Measurements from ENCODE around the gene GIPR.

Gene GIPR

DNA sequence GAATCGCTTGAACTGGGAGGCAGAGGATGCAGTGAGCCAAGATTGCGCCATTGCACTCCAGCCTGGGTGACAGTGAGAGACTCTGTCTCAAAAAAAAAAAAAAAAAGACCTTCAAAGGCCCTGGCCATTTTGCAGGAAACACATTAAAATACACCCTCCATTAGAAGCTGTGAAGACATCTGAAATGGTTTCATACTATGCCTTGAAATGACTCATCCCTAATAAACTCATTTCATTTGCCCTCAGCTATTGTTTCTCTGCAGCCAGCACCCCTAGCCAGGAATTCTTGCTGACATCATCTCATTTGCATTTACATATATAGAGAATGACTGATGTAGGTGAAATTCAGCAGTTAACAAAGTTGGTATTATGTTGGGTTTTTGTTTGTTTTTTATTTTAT is 37.6 kb upstream of the GIPR start (continued):
- TF ChIP-seq ZSCAN4 (tag by site-specific recombination; IDR thresholded peaks at IDR 0.05), result no peak
- no peak for TF ChIP-seq ZNF202 (tag by site-specific recombination; IDR thresholded peaks at IDR 0.05; ENCODE audit: borderline replicate concordance)
- TF ChIP-seq ZNF791 (tag by site-specific recombination; IDR thresholded peaks at IDR 0.05), result no peak
- no peak for TF ChIP-seq ZNF645 (tag by site-specific recombination; IDR thresholded peaks at IDR 0.05)
- TF ChIP-seq ZNF571 (tag by site-specific recombination; IDR thresholded peaks at IDR 0.05), result no peak
- no peak for TF ChIP-seq BCL11B (tag by site-specific recombination; IDR thresholded peaks at IDR 0.05; ENCODE audit: low read depth)
- TF ChIP-seq ZNF2 (tag by site-specific recombination; IDR thresholded peaks at IDR 0.05), result 0 out of 2 replicates have a peak, but pooled peaks have one; percentile 23
- TF ChIP-seq ZNF654 (tag by site-specific recombination; IDR thresholded peaks at IDR 0.05; ENCODE audit: low read depth), result no peak
- no peak for TF ChIP-seq ZNF549 (tag by site-specific recombination; IDR thresholded peaks at IDR 0.05)
- TF ChIP-seq YY1 (tag by site-specific recombination; IDR thresholded peaks at IDR 0.05), result no peak
- no peak for TF ChIP-seq ZNF169 (tag by site-specific recombination; IDR thresholded peaks at IDR 0.05)
- TF ChIP-seq, protein P1, sequence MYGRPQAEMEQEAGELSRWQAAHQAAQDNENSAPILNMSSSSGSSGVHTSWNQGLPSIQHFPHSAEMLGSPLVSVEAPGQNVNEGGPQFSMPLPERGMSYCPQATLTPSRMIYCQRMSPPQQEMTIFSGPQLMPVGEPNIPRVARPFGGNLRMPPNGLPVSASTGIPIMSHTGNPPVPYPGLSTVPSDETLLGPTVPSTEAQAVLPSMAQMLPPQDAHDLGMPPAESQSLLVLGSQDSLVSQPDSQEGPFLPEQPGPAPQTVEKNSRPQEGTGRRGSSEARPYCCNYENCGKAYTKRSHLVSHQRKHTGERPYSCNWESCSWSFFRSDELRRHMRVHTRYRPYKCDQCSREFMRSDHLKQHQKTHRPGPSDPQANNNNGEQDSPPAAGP (tag by site-specific recombination; IDR thresholded peaks at IDR 0.05), result no peak
- no peak for TF ChIP-seq ZFP37 (tag by site-specific recombination; IDR thresholded peaks at IDR 0.05)
- no peak for TF ChIP-seq ZNF311 (tag by site-specific recombination; IDR thresholded peaks at IDR 0.05; ENCODE audit: borderline replicate concordance)
- no peak for TF ChIP-seq ZNF596 (tag by site-specific recombination; IDR thresholded peaks at IDR 0.05)
- TF ChIP-seq ZNF23 (tag by site-specific recombination; IDR thresholded peaks at IDR 0.05; ENCODE audit: borderline replicate concordance), result no peak
- no peak for TF ChIP-seq ZNF341 (tag by site-specific recombination; IDR thresholded peaks at IDR 0.05; ENCODE audit: low read depth)
- no peak for TF ChIP-seq ZNF514 (tag by site-specific recombination; IDR thresholded peaks at IDR 0.05)
- no peak for TF ChIP-seq GLIS2 (tag by site-specific recombination; IDR thresholded peaks at IDR 0.05)
- TF ChIP-seq, protein P2, sequence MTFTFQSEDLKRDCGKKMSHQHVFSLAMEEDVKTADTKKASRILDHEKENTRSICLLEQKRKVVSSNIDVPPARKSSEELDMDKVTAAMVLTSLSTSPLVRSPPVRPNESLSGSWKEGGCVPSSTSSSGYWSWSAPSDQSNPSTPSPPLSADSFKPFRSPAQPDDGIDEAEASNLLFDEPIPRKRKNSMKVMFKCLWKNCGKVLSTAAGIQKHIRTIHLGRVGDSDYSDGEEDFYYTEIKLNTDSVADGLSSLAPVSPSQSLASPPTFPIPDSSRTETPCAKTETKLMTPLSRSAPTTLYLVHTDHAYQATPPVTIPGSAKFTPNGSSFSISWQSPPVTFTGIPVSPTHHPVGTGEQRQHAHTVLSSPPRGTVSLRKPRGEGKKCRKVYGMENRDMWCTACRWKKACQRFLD (tag by site-specific recombination; IDR thresholded peaks at IDR 0.05), result no peak
- no peak for TF ChIP-seq ZNF16 (tag by site-specific recombination; IDR thresholded peaks at IDR 0.05; ENCODE audit: low read depth)
- TF ChIP-seq ZNF529 (tag by site-specific recombination; IDR thresholded peaks at IDR 0.05; ENCODE audit: insufficient replicate concordance), result no peak
- no peak for TF ChIP-seq ZNF174 (tag by site-specific recombination; IDR thresholded peaks at IDR 0.05)
- peak; percentile 52; the same call in 1 of the 2 replicates for TF ChIP-seq BCL11A (tag by site-specific recombination; IDR thresholded peaks at IDR 0.05; ENCODE audit: low read depth)
- no peak for TF ChIP-seq SALL2 (tag by site-specific recombination; IDR thresholded peaks at IDR 0.05; ENCODE audit: borderline replicate concordance)
- TF ChIP-seq ZNF768 (tag by site-specific recombination; IDR thresholded peaks at IDR 0.05), result no peak
- no peak for TF ChIP-seq ZBTB7A (tag by site-specific recombination; IDR thresholded peaks at IDR 0.05; ENCODE audit: low read depth)
- no peak for TF ChIP-seq RBAK (tag by site-specific recombination; IDR thresholded peaks at IDR 0.05)
- TF ChIP-seq ZSCAN30 (tag by site-specific recombination; IDR thresholded peaks at IDR 0.05), result peak; percentile 38; the same call in 1 of the 2 replicates
- TF ChIP-seq HOXA7 (CRISPR knock-in tag; IDR thresholded peaks at IDR 0.05; ENCODE audit: borderline replicate concordance), result no peak
- no peak for TF ChIP-seq ZNF121 (tag by site-specific recombination; IDR thresholded peaks at IDR 0.05)
- no peak for TF ChIP-seq ZNF48 (tag by site-specific recombination; IDR thresholded peaks at IDR 0.05)
- no peak for TF ChIP-seq ZBTB20 (tag by site-specific recombination; IDR thresholded peaks at IDR 0.05)
- no peak for TF ChIP-seq ZNF623 (tag by site-specific recombination; IDR thresholded peaks at IDR 0.05)
- TF ChIP-seq TRIM28 (IDR thresholded peaks at IDR 0.05; ENCODE audit: borderline replicate concordance, low read length), result no peak
- peak; percentile 86 for TF ChIP-seq ZNF629 (tag by site-specific recombination; IDR thresholded peaks at IDR 0.05)
- TF ChIP-seq, protein P3, sequence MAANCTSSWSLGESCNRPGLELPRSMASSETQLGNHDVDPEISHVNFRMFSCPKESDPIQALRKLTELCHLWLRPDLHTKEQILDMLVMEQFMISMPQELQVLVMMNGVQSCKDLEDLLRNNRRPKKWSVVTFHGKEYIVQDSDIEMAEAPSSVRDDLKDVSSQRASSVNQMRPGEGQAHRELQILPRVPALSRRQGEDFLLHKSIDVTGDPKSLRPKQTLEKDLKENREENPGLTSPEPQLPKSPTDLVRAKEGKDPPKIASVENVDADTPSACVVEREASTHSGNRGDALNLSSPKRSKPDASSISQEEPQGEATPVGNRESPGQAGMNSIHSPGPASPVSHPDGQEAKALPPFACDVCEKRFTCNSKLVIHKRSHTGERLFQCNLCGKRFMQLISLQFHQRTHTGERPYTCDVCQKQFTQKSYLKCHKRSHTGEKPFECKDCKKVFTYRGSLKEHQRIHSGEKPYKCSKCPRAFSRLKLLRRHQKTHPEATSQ (tag by site-specific recombination; IDR thresholded peaks at IDR 0.05), result no peak
- TF ChIP-seq ZNF140 (tag by site-specific recombination; IDR thresholded peaks at IDR 0.05), result no peak
